Transverse colon (tissue), 4 donors: ENCODE data around the gene NEK11. TPM values are rescaled to one million over a fixed set of nuclear protein-coding genes. Genes with fewer than 3 reads are reported as not detected.

Experiments
- DNase-seq: peaks from one replicate; pipeline ENCODE4 v3.0.0-alpha.2; 2019
- H3K27ac ChIP-seq, 4 donors: fragments of 200-600 bp; sonication (generic); 2 replicates each; pipeline ENCODE4 v1.5.1; 2016 to 2018; ENCODE audit warnings: inconsistent platforms in 4 of 4
- H3K27me3 ChIP-seq: fragments of 200-600 bp; sonication (generic); 2 replicates; pipeline ENCODE4 v1.5.1; 2017; ENCODE audit warnings: inconsistent platforms
- H3K36me3 ChIP-seq, 4 donors: fragments of 200-600 bp; sonication (generic); 2 replicates each; pipeline ENCODE4 v1.5.1; 2017 to 2019; ENCODE audit warnings: inconsistent platforms in 4 of 4
- H3K4me1 ChIP-seq, 4 donors: fragments of 200-600 bp; sonication (generic); 2 replicates each; pipeline ENCODE4 v1.5.1; 2017 to 2020; ENCODE audit warnings: inconsistent platforms in 4 of 4
- H3K4me3 ChIP-seq, 4 donors: fragments of 200-600 bp; sonication (generic); 1 replicate in 1 of 4; 2 replicates in 3 of 4; pipeline versions ENCODE4 v1.5.1 to v1.6.1; 2017 to 2019; ENCODE audit warnings: inconsistent platforms in 4 of 4
- H3K9me3 ChIP-seq, 2 donors: fragments of 200-600 bp; sonication (generic); 2 replicates each; pipeline ENCODE4 v1.5.1; 2017 to 2019; ENCODE audit warnings: inconsistent platforms in 2 of 2
- EP300 ChIP-seq: sonication (generic); formaldehyde crosslinking; IDR thresholded peaks from one replicate; pipeline ENCODE4 v1.6.1; 2017; ENCODE audit warnings: antibody characterized with exemption, low read depth
- POLR2A ChIP-seq: fragments of 450-650 bp; IDR thresholded peaks from one replicate; pipeline ENCODE4 v1.6.1; 2016; ENCODE audit warnings: antibody characterized with exemption, mild to moderate bottlenecking, moderate library complexity
- POLR2AphosphoS5 ChIP-seq, 3 donors: sonication (generic); formaldehyde crosslinking; IDR thresholded peaks; one replicate each; pipeline ENCODE4 v1.6.1; 2016; ENCODE audit warnings: antibody characterized with exemption in 3 of 3
- WGBS, 2 donors: methylation state at CpG; one replicate each; pipeline ENCODE4 v1.1.5; 2018; ENCODE audit warnings: low coverage in 1 of 2; 5-methylcytosine and 5-hydroxymethylcytosine counted together
- in situ Hi-C, 4 donors: fragments of 200-750 bp; cut with MboI; loops; one replicate each; pipeline versions ENCODE4 v1.15.0 to v1.15.1; 2017; ENCODE audit warnings: low sequenced_read_pairs in 3 of 4, low pct_ligation_motif_present in 1 of 4, low pct_unique_long_range_greater_than_20kb in 1 of 4
- intact Hi-C: fragments of 100-400 bp; cut with DNase I; formaldehyde crosslinking; loops from one replicate; pipeline ENCODE4 v1.15.1; 2023; ENCODE audit warnings: low total_unique reads
- total RNA-seq, 4 donors: library from RNA; depleted of rRNA; stranded (reverse); fragments of >200 nt; gene quantifications; one replicate each; pipeline ENCODE4 v1.1.0, GENCODE V29; 2016
- TF ChIP-seq, protein P1 (sequence below), 5 experiments: fragments of 200-600 bp in 3 of 5; fragments of 450-650 bp in 2 of 5; sonication (generic) in 3 of 5; IDR thresholded peaks; 1 replicate in 2 of 5; 2 replicates in 3 of 5; pipeline ENCODE4 v1.5.1; 2016 to 2017; ENCODE audit warnings: antibody characterized with exemption in 5 of 5, inconsistent platforms in 3 of 5, mild to moderate bottlenecking in 2 of 5, moderate library complexity in 1 of 5

The NEK11 gene
- total RNA-seq, 4 donors from 2014 or later: 4.6 to 12.3 (median 8.5) TPM

DNA sequence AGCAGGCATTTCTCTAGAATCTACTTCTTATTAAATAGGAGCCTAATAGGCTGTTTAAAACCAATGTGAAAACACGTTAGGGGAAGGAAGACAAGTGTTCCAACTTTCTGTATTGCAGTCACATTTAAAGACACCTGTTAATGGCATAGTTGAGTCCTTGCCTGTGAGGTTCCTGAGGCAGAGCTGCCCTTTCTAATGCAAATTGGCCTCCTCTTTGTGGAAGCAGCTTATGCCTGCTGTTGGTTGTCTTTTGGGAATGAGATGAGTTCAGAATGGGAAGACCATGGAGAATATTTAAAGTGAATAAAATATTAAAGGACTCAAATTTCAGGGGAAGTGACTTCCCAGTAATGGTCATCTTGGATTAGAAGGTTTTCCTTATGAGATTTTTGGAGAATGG lies 51.2 kb downstream of the NEK11 start:
- no peaks in the 10 kb centered on the region for H3K27me3 ChIP-seq
- no peaks in the 10 kb centered on the region for H3K4me1 ChIP-seq
- no peaks in the 10 kb centered on the region for H3K36me3 ChIP-seq
- no peak for DNase-seq
- H3K27ac ChIP-seq: no peak overlapping the region
- TF ChIP-seq EP300 (no peak), POLR2AphosphoS5 (IDR thresholded peaks at IDR 0.05) (no peak), POLR2A (no peak)
- TF ChIP-seq, protein P1, sequence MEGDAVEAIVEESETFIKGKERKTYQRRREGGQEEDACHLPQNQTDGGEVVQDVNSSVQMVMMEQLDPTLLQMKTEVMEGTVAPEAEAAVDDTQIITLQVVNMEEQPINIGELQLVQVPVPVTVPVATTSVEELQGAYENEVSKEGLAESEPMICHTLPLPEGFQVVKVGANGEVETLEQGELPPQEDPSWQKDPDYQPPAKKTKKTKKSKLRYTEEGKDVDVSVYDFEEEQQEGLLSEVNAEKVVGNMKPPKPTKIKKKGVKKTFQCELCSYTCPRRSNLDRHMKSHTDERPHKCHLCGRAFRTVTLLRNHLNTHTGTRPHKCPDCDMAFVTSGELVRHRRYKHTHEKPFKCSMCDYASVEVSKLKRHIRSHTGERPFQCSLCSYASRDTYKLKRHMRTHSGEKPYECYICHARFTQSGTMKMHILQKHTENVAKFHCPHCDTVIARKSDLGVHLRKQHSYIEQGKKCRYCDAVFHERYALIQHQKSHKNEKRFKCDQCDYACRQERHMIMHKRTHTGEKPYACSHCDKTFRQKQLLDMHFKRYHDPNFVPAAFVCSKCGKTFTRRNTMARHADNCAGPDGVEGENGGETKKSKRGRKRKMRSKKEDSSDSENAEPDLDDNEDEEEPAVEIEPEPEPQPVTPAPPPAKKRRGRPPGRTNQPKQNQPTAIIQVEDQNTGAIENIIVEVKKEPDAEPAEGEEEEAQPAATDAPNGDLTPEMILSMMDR (IDR thresholded peaks at IDR 0.05): no peak
- H3K9me3 ChIP-seq: no peaks in the 10 kb centered on the region
- in situ Hi-C loops: no loop called here
- intact Hi-C loops: no loop called here
- WGBS, 2 donors: 61 to 81% methylated on average over 1 of the region's 1 CpG
- no peak overlapping the region for H3K4me3 ChIP-seq

DNA sequence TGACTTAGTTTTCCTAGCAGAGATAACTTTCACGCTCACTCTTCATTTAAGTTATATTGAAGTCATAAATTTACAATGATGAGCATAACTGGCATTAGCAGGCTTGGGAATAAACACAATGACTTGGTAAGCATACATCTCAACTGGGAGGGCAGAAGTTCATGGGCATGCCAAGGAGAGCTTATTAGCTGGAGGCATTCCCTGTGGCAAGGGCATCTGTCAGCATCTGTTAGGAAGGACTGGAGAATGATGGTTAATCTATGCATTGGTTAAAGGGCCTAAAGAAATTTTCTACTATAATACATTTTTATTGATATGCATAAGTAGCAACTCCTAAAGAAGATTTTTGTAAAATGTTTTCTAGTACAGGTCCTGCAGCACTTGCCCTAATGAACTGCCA lies 52.4 kb downstream of the NEK11 start:
- H3K4me3 ChIP-seq: no peak overlapping the region
- TF ChIP-seq POLR2AphosphoS5 (IDR thresholded peaks at IDR 0.05) (no peak), EP300 (no peak), POLR2A (no peak)
- TF ChIP-seq, protein P1 (IDR thresholded peaks at IDR 0.05): no peak
- H3K27ac ChIP-seq: no peak overlapping the region
- no peaks in the 10 kb centered on the region for H3K27me3 ChIP-seq
- no peaks in the 10 kb centered on the region for H3K4me1 ChIP-seq
- no peaks in the 10 kb centered on the region for H3K36me3 ChIP-seq
- intact Hi-C loops (no loop called here), in situ Hi-C loops (no loop called here)
- H3K9me3 ChIP-seq: no peaks in the 10 kb centered on the region
- WGBS, 2 donors: 86 to 95% methylated on average over 1 of the region's 1 CpG
- DNase-seq: no peak

DNA sequence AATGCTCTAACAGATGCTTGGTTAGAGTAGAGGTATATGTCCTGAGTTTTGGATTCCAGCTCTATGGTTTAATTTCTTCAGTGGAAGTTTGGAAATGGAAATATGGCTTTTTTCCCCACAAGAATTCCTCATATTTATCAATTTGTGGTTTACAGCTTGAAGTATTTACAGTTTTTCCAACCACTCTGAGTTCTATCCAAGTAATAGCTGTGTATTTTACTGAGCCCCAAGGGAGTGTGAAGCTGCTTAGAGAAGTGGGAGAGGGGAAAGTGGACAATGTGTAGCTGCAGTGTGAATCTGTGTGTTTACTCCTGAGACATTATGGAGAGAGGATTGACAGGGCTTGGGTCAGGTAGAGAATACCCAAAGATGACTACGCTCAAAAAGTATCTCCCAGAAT lies 54.5 kb downstream of the NEK11 start:
- Histone ChIP-seq H3K27ac (no peak overlapping the region), H3K4me3 (no peak overlapping the region), H3K9me3 (no peaks in the 10 kb centered on the region), H3K4me1 (no peaks in the 10 kb centered on the region), H3K36me3 (no peaks in the 10 kb centered on the region), H3K27me3 (no peaks in the 10 kb centered on the region)
- no peak for DNase-seq
- 89 to 96% methylated on average over 1 of the region's 1 CpG for WGBS, 2 donors
- TF ChIP-seq POLR2A: no peak
- TF ChIP-seq, protein P1 (IDR thresholded peaks at IDR 0.05): no peak
- TF ChIP-seq POLR2AphosphoS5 (IDR thresholded peaks at IDR 0.05): no peak
- TF ChIP-seq EP300: no peak
- intact Hi-C loops: no loop called here
- in situ Hi-C loops: no loop called here

DNA sequence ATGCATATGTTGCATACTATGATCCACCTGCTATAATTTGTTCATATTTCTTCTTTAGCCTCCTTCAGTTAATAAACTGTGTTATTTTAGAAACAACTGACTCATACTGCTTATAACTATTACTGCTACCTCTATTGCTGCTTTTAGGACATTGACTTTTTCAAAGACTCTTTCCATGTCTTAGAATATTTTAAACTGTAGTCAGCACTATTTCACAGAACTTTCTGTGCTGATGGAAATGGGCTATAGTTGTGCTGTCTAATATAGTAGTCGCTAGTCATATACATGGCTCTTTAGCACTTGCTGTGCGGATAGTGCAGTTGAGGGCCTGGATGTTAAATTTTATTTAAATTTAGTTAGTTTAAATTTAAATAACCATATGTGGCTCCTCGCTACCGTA lies 55.6 kb downstream of the NEK11 start:
- TF ChIP-seq POLR2A (no peak), POLR2AphosphoS5 (IDR thresholded peaks at IDR 0.05) (no peak), EP300 (no peak)
- TF ChIP-seq, protein P1 (IDR thresholded peaks at IDR 0.05): no peak
- Histone ChIP-seq H3K4me3 (no peak overlapping the region), H3K36me3 (no peaks in the 10 kb centered on the region), H3K9me3 (no peaks in the 10 kb centered on the region), H3K4me1 (no peaks in the 10 kb centered on the region), H3K27me3 (no peaks in the 10 kb centered on the region), H3K27ac (no peak overlapping the region)
- in situ Hi-C loops (no loop called here), intact Hi-C loops (no loop called here)
- WGBS, 2 donors: 95 to 96% methylated on average over 4 of the region's 4 CpGs
- DNase-seq: no peak
